Trophoblast cell (in vitro differentiated cells and primary cell): ENCODE data around the gene PAPOLA.

ENCODE experiments used
- DNase-seq, 2 donors: peaks; one replicate each; pipeline ENCODE4 v3.0.0-alpha.2; 2016
- H2AFZ ChIP-seq: 2 replicates; pipeline ENCODE4 v1.6.1; 2013; ENCODE audit warnings: low read length, moderate library complexity, mild to moderate bottlenecking; ENCODE audit not compliant: insufficient read depth, poor library complexity
- H2AK5ac ChIP-seq: 2 replicates; pipeline ENCODE4 v1.6.1; 2013; ENCODE audit warnings: mild to moderate bottlenecking, low read length
- H2BK120ac ChIP-seq: 2 replicates; pipeline ENCODE4 v1.6.1; 2013; ENCODE audit warnings: low read length, mild to moderate bottlenecking, moderate library complexity; ENCODE audit not compliant: insufficient read depth, poor library complexity
- H2BK12ac ChIP-seq: 2 replicates; pipeline ENCODE4 v1.6.1; 2013; ENCODE audit warnings: mild to moderate bottlenecking, low read length, moderate library complexity
- H2BK5ac ChIP-seq: 2 replicates; pipeline ENCODE4 v1.6.1; 2013; ENCODE audit warnings: low read length, low read depth, moderate library complexity, mild to moderate bottlenecking; ENCODE audit not compliant: poor library complexity
- H3K14ac ChIP-seq: 2 replicates; pipeline ENCODE4 v1.6.1; 2013; ENCODE audit warnings: mild to moderate bottlenecking, low read length
- H3K18ac ChIP-seq: 2 replicates; pipeline ENCODE4 v1.6.1; 2013; ENCODE audit warnings: mild to moderate bottlenecking, low read length
- H3K23ac ChIP-seq: 2 replicates; pipeline ENCODE4 v1.6.1; 2013; ENCODE audit warnings: low read length
- H3K27ac ChIP-seq: 2 replicates; pipeline ENCODE4 v1.5.1; 2013; ENCODE audit warnings: low read depth, mild to moderate bottlenecking, inconsistent platforms, low read length, moderate library complexity
- H3K27me3 ChIP-seq: 2 replicates; pipeline ENCODE4 v1.6.1; 2013; ENCODE audit warnings: inconsistent platforms, mild to moderate bottlenecking, low read length, moderate library complexity; ENCODE audit not compliant: insufficient read depth
- H3K36me3 ChIP-seq, 2 experiments: 1 replicate in 1 of 2; 2 replicates in 1 of 2; pipeline ENCODE4 v1.6.1; 2013; ENCODE audit warnings: low read length in 2 of 2, mild to moderate bottlenecking in 2 of 2, moderate library complexity in 1 of 2; ENCODE audit not compliant: insufficient read depth in 2 of 2, control insufficient read depth in 1 of 2
- H3K4ac ChIP-seq: 2 replicates; pipeline ENCODE4 v1.6.1; 2013; ENCODE audit warnings: low read depth, mild to moderate bottlenecking, low read length, moderate library complexity
- H3K4me1 ChIP-seq, 2 experiments: 1 replicate in 1 of 2; 2 replicates in 1 of 2; pipeline ENCODE4 v1.6.1; 2013; ENCODE audit warnings: low read length in 2 of 2, mild to moderate bottlenecking in 2 of 2, moderate library complexity in 1 of 2; ENCODE audit not compliant: insufficient read depth in 2 of 2, control insufficient read depth in 1 of 2
- H3K4me2 ChIP-seq: 2 replicates; pipeline ENCODE4 v1.6.1; 2013; ENCODE audit warnings: inconsistent platforms, mild to moderate bottlenecking, low read length, moderate library complexity
- H3K4me3 ChIP-seq: 2 replicates; pipeline ENCODE4 v1.5.1; 2013; ENCODE audit warnings: mild to moderate bottlenecking, low read depth, low read length, inconsistent platforms
- H3K79me1 ChIP-seq: one replicate; pipeline ENCODE4 v1.6.1; 2013; ENCODE audit warnings: low read length
- H3K79me2 ChIP-seq: 2 replicates; pipeline ENCODE4 v1.6.1; 2013; ENCODE audit warnings: low read length, mild to moderate bottlenecking; ENCODE audit not compliant: control insufficient read depth, insufficient read depth, poor library complexity
- H3K9ac ChIP-seq: 2 replicates; pipeline ENCODE4 v1.6.1; 2013; ENCODE audit warnings: mild to moderate bottlenecking, low read length
- H3K9me3 ChIP-seq: 2 replicates; pipeline ENCODE4 v1.6.1; 2013; ENCODE audit warnings: low read depth, mild to moderate bottlenecking, control low read depth, inconsistent platforms, low read length; ENCODE audit not compliant: insufficient read depth
- H4K12ac ChIP-seq: 2 replicates; pipeline ENCODE4 v1.6.1; 2013; ENCODE audit warnings: low read depth, mild to moderate bottlenecking, low read length, moderate library complexity
- H4K8ac ChIP-seq: 2 replicates; pipeline ENCODE4 v1.6.1; 2013; ENCODE audit warnings: low read depth, mild to moderate bottlenecking, low read length, moderate library complexity
- H4K91ac ChIP-seq: one replicate; pipeline ENCODE4 v1.6.1; 2013; ENCODE audit warnings: low read depth, mild to moderate bottlenecking, low read length, moderate library complexity
- WGBS: extraction: QIAGEN DNeasy Blood & Tissue Kit; methylation state at CpG from one replicate; pipeline ENCODE4 v1.1.7; 2013; ENCODE audit warnings: missing lambda C conversion rate; ENCODE audit not compliant: insufficient read length, insufficient coverage; ENCODE audit errors: extremely low coverage; 5-methylcytosine and 5-hydroxymethylcytosine counted together

The PAPOLA gene

GRCh38 chr14:96589577-96589976 is 87.4 kb downstream of the PAPOLA start:
- Histone ChIP-seq H4K8ac (no peak overlapping the region), H3K4ac (no peak overlapping the region), H4K91ac (no peak overlapping the region), H3K27me3 (no peaks in the 10 kb centered on the region), H3K18ac (no peak overlapping the region), H2BK5ac (no peak overlapping the region), H3K4me1 (no peaks in the 10 kb centered on the region), H4K12ac (no peak overlapping the region), H3K79me1 (no peaks in the 10 kb centered on the region), H2AK5ac (no peak overlapping the region), H3K36me3 (no peaks in the 10 kb centered on the region), H2BK120ac (no peak overlapping the region), H3K9me3 (no peaks in the 10 kb centered on the region), H3K14ac (no peak overlapping the region), H3K23ac (no peak overlapping the region), H3K79me2 (no peaks in the 10 kb centered on the region), H2AFZ (no peak overlapping the region), H3K9ac (no peak overlapping the region), H2BK12ac (no peak overlapping the region), H3K27ac (no peak overlapping the region), H3K4me2 (no peak overlapping the region), H3K4me3 (no peak overlapping the region)
- no peak for DNase-seq
- no CpG with 5 or more reads among the region's 3 CpGs for whole genome bisulfite sequencing

DNA sequence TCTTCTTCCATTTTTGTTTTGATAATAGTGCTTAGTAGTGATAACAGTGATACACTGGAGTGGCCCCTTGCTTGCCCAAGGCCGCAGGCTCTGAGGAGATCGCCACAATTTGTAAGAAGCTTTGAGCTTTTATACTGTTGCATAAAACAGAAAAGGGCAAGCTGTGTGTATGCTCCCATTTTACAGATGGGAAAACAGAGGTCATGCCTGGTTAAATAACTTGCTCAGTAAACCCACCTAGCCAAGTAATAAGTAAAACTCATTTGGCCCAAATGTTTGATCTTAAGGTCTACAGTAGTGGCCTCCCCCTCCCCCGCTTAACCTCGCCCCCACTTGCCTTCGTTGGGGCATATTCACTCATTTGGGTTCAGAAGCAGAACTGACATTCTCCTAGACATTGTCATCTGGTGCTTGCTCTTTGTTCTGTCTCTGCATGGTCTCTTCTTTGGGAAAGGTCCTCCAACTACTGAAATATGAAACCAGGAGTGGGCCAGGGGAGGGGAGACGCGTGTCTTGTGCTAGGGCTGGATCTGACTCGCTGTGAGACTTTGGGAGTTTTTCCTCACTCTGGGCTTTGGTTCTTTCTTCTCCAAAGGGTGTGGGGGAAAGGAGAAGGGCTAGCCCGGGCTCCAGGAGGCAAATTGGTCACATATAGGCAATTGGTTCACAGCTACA is 88.1 kb downstream of the PAPOLA start:
- Histone ChIP-seq H4K91ac (no peak overlapping the region), H2BK120ac (no peak overlapping the region), H2BK5ac (no peak overlapping the region), H2AFZ (no peak overlapping the region), H3K4me1 (no peaks in the 10 kb centered on the region), H3K9me3 (no peaks in the 10 kb centered on the region), H3K4me2 (no peak overlapping the region), H3K9ac (no peak overlapping the region), H3K18ac (no peak overlapping the region), H4K8ac (no peak overlapping the region), H3K14ac (no peak overlapping the region), H3K79me2 (no peaks in the 10 kb centered on the region), H4K12ac (no peak overlapping the region), H3K4ac (no peak overlapping the region), H2BK12ac (no peak overlapping the region), H3K27me3 (no peaks in the 10 kb centered on the region), H3K79me1 (no peaks in the 10 kb centered on the region), H3K23ac (no peak overlapping the region), H3K4me3 (no peak overlapping the region), H2AK5ac (no peak overlapping the region), H3K27ac (no peak overlapping the region), H3K36me3 (no peaks in the 10 kb centered on the region)
- no peak for DNase-seq
- no CpG with 5 or more reads among the region's 9 CpGs for WGBS

- H4K12ac ChIP-seq, result no peak overlapping the region
- H3K18ac ChIP-seq, result no peak overlapping the region
- no peaks in the 10 kb centered on the region for H3K27me3 ChIP-seq
- no peak overlapping the region for H3K23ac ChIP-seq
- H3K79me1 ChIP-seq, result no peaks in the 10 kb centered on the region
- no peaks in the 10 kb centered on the region for H3K36me3 ChIP-seq
- peak overlapping the region; percentile 54 for H3K4me2 ChIP-seq
- H3K27ac ChIP-seq, result no peak overlapping the region
- no peak overlapping the region for H3K9ac ChIP-seq
- H2AFZ ChIP-seq, result no peak overlapping the region
- no peak overlapping the region for H2BK120ac ChIP-seq
- no peaks in the 10 kb centered on the region for H3K79me2 ChIP-seq
- no peaks in the 10 kb centered on the region for H3K4me1 ChIP-seq
- H2BK12ac ChIP-seq, result no peak overlapping the region
- no peaks in the 10 kb centered on the region for H3K9me3 ChIP-seq
- no CpG with 5 or more reads among the region's 54 CpGs for WGBS
- no peak overlapping the region for H3K4me3 ChIP-seq
- H4K91ac ChIP-seq, result no peak overlapping the region
- no peak overlapping the region for H2BK5ac ChIP-seq
- peak; percentile 10 to 48 for DNase-seq
- H4K8ac ChIP-seq, result no peak overlapping the region
- H3K4ac ChIP-seq, result no peak overlapping the region
- no peak overlapping the region for H2AK5ac ChIP-seq
- H3K14ac ChIP-seq, result no peak overlapping the region
These were observed 90.6 kb downstream of the PAPOLA start for GRCh38 chr14:96592591-96593386.

- no peak overlapping the region for H2BK5ac ChIP-seq
- H3K18ac ChIP-seq, result no peak overlapping the region
- H3K4me2 ChIP-seq, result no peak overlapping the region
- WGBS, result no CpG with 5 or more reads among the region's 6 CpGs
- no peaks in the 10 kb centered on the region for H3K36me3 ChIP-seq
- no peaks in the 10 kb centered on the region for H3K4me1 ChIP-seq
- no peak overlapping the region for H4K91ac ChIP-seq
- no peak for DNase-seq
- H2AFZ ChIP-seq, result no peak overlapping the region
- H3K4me3 ChIP-seq, result no peak overlapping the region
- no peak overlapping the region for H3K14ac ChIP-seq
- H2BK12ac ChIP-seq, result no peak overlapping the region
- H3K9me3 ChIP-seq, result peaks cover under 1% of the 10 kb centered on the region
- no peak overlapping the region for H4K12ac ChIP-seq
- H3K27me3 ChIP-seq, result no peaks in the 10 kb centered on the region
- no peaks in the 10 kb centered on the region for H3K79me1 ChIP-seq
- no peak overlapping the region for H2BK120ac ChIP-seq
- no peak overlapping the region for H3K23ac ChIP-seq
- no peaks in the 10 kb centered on the region for H3K79me2 ChIP-seq
- H3K9ac ChIP-seq, result no peak overlapping the region
- H4K8ac ChIP-seq, result no peak overlapping the region
- no peak overlapping the region for H2AK5ac ChIP-seq
- H3K27ac ChIP-seq, result no peak overlapping the region
- no peak overlapping the region for H3K4ac ChIP-seq
These were observed 92.8 kb downstream of the PAPOLA start for GRCh38 chr14:96594961-96595360.
